Stimulated activated CD4-positive, alpha-beta T cell treated with anti-CD3 and anti-CD28 coated beads, Interleukin-12 subunit alpha, Interleukin-12 subunit beta, amount 100 ng/mL, for 48 hours (primary cell): Measurements from ENCODE around the gene NTM.

Experiments used
- DNase-seq, 3 donors: peaks; one replicate each; pipeline ENCODE4 v3.0.0-alpha.2; 2020; ENCODE audit warnings: low read depth in 2 of 3, low spot score in 1 of 3

Gene NTM

GRCh38 chr11:131760091-131761061, 390.0 kb downstream of the NTM start:
- no peak for DNase-seq

GRCh38 chr11:131762346-131763110, 392.1 kb downstream of the NTM start:
- DNase-seq: no peak

- no peak for DNase-seq
These were observed 392.9 kb downstream of the NTM start for GRCh38 chr11:131763193-131763890.

GRCh38 chr11:131764126-131764525, 393.7 kb downstream of the NTM start:
- no peak for DNase-seq

GRCh38 chr11:131764649-131765048, 394.2 kb downstream of the NTM start:
- no peak for DNase-seq

GRCh38 chr11:131766637-131767036, 396.2 kb downstream of the NTM start:
- DNase-seq: no peak

GRCh38 chr11:131767421-131767820, 397.0 kb downstream of the NTM start:
- no peak for DNase-seq

- no peak for DNase-seq
These were observed 400.4 kb downstream of the NTM start for GRCh38 chr11:131770801-131771200.

- no peak for DNase-seq
These were observed 401.1 kb downstream of the NTM start for GRCh38 chr11:131771471-131771870.

GRCh38 chr11:131773626-131774025, 403.2 kb downstream of the NTM start:
- DNase-seq: no peak

- DNase-seq: no peak
These were observed 405.8 kb downstream of the NTM start for GRCh38 chr11:131776211-131776610.

GRCh38 chr11:131785801-131786200, 415.4 kb downstream of the NTM start:
- DNase-seq: no peak

- no peak for DNase-seq
These were observed 416.7 kb downstream of the NTM start for GRCh38 chr11:131787119-131787518.

- no peak for DNase-seq
These were observed 420.2 kb downstream of the NTM start for GRCh38 chr11:131790586-131790985.

GRCh38 chr11:131792243-131792642, 421.8 kb downstream of the NTM start:
- no peak for DNase-seq

GRCh38 chr11:131796089-131796488, 425.7 kb downstream of the NTM start:
- no peak for DNase-seq

- DNase-seq: no peak
These were observed 426.1 kb downstream of the NTM start for GRCh38 chr11:131796541-131796940.

GRCh38 chr11:131800452-131800851, 430.0 kb downstream of the NTM start:
- no peak for DNase-seq

- no peak for DNase-seq
These were observed 432.2 kb downstream of the NTM start for GRCh38 chr11:131802440-131803115.

- no peak for DNase-seq
These were observed 437.5 kb downstream of the NTM start for GRCh38 chr11:131807876-131808275.

GRCh38 chr11:131808470-131808869, 438.1 kb downstream of the NTM start:
- no peak for DNase-seq
